Activated CD4-positive, alpha-beta T cell treated with anti-CD3 and anti-CD28 coated beads, Interleukin-2, amount 50 U/mL, for 1 hour (primary cell): ENCODE data around the gene RETREG2.

ENCODE experiments used
- DNase-seq: peaks from one replicate; pipeline ENCODE4 v3.0.0-alpha.2; 2020

RETREG2 gene, protein sequence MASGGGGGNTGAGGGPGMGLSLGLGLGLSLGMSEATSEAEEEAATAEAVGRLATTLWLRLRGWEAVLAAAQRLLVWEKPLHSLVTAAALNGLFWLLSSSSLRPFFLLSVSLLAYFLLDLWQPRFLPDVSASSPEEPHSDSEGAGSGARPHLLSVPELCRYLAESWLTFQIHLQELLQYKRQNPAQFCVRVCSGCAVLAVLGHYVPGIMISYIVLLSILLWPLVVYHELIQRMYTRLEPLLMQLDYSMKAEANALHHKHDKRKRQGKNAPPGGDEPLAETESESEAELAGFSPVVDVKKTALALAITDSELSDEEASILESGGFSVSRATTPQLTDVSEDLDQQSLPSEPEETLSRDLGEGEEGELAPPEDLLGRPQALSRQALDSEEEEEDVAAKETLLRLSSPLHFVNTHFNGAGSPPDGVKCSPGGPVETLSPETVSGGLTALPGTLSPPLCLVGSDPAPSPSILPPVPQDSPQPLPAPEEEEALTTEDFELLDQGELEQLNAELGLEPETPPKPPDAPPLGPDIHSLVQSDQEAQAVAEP

DNA sequence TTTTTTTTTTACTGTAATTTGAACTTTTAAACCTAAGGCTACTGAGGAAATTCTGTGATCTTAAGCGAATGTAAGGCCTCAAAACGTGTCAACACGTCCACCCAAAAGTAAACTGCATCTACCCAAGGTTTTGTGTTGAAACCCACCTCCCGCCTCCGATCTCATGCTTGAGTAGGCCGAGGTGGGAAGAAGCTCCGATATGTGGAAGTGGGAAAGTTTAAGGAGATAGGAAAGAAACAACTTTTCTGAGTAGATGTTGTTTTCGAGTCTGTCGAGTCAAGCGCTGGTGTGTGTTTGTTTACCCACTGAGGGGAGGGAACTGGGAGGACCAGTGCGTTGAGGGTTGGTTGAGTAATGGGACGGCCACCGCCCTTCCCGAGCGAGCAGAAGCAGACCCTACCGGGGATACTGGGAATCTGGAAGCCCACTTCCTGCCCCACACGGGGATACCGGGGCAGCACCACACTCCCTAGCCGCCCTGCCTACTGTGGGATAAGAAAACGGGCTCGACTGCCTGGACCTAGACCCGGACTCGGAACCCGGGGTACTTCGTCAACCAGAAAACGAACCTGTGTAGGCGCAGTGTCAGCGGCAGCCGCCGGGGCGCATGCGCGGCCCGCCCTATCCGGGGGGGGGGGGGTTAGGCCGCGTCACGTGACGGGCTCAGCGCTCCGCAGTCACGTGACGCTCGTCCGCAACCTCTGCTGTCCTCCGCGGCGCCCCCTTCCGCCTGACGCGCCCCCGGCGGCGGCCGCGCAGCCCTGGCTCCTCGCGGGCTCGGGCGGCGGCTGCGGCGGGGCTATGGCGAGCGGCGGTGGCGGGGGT is at the start of gene RETREG2:
Gene RETREG2 (plus strand): TSS at position 724 of the 825 bp plus-strand sequence. CDS start 78 bp downstream, at position 802.
- peak; percentile 72 for DNase-seq

DNA sequence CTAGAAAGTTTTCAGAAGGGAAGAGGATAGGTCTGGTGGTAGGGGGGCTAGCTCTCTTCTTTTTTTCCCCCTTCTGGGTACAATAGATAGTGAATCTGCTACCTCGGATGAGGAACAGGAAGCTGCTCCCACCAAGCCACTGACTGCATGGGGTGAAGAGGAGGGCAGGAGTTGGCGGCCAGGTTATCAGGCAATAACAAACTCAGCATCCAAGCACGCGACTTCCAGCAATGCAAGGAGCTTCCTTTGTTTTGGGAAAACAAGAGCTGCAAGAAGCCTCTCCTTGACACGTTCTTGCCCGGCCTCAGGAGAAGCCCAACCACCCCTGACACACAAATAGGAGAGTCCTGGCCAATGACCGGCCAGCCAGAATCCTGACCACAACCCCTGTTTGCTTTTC is 49.7 kb upstream of the RETREG2 start:
- DNase-seq = no peak

DNA sequence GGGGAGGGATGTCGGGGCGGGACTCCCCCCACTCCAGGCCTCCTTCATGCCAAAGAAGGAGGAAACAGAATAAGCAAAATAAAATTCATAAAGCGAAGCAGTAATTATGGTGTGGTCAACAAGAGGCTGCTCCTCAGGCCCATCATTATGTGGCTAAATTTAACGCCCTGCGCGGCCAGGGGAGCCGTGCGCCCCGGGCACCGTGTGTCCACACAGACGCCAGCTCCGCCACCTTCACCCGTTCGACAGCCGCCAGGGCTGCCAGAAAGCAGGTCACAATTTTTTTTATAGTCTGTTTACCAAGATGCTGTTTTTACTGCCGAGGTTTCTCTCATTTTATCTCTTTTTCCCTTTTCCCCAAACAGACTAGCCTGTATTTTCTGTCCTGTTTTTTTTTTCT is 48.5 kb upstream of the RETREG2 start:
- no peak for DNase-seq

DNA sequence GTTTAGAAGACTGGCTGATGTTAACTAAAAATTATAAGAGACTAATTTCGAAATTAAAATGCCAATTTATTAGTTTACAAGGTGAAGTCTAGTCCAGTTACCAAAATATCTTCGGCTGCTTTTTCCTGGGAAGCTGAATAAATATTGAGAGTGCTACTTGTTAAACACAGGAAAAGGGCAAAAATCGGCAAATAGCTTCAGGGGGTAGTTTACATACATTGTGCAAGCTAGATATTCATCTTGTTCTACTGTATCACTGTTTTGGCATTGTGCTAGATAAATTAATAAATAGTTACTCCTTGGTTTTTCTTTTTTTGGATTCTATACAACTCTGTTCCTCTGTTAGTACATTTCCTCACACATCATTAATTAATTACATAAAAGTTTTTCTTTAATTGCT is 46.7 kb upstream of the RETREG2 start:
- no peak for DNase-seq

DNA sequence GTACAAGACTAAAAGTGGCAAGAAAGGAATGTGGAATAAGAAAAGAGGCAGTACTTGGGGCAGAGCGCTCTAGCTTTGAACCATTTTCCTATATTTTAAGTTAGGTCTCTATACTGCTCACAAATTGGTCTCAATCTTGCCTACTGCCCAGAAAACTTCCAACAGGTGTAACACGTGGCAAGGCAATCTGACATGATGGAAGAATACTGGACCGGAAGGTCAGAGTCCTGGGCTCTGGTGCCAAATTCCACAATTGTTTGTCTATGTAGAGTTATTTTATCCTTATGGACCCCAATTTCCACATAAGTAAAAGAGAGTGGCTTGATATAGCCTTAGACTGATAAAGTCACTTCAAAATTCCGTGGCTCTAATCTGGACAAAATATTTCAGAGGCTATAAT is 46.3 kb upstream of the RETREG2 start:
- no peak for DNase-seq

DNA sequence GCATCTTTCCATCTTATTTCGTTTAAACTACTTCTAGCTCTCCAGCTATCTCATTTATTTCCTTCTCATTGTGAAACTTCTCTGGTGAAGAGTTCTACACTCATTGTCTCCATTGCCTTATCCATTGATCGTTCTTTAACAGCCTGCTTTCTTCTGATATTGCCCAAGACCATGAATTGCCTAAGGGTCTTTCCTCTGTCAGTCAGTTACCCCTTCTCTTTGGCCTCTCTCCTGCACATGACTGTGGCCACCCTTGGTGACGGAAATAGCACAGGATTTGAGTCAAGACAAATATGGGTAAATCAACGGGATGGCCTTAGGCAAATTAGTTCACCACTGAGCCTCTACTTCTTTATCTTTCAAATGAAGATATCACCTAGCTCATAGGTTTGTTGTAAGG is 44.1 kb upstream of the RETREG2 start:
- no peak for DNase-seq

DNA sequence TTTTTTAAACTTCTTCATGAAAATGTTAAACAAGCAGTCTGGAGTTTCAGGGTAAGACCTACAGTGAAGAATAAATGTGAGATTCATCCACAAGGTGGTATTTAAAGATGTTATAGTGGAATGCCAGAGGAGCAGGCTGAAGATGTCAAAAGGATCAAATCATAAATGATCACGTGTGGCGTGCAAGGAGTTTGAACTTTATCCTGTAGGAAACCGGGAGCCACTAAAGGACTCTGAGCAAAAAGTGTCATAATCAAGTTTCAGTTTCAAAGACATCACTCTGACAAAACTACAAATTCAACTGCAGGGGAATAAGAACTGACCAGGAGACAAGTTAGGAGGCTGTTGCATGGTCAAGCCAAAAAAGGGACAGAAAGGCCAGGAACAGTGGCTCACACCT is 37.4 kb upstream of the RETREG2 start:
- no peak for DNase-seq

DNA sequence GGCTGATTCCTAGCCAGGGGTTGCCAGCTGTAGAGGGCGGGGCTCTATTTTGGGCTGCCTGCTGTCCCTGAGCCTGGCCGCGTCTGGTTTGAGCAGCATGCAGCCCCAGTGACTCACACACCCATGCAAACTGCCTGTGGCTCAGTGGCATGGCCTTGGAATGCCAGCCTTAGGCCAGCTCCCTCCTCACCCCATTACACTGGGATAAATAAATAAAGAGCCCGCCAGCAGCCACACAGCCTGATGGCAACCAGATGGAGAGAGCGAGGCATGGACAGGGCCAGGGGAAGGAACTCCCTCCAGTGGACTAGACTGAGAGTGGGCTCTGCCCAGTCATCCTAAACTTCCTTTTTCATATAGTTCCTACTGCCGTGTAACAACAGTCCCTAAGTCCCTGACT is 35.7 kb upstream of the RETREG2 start:
- no peak for DNase-seq

DNA sequence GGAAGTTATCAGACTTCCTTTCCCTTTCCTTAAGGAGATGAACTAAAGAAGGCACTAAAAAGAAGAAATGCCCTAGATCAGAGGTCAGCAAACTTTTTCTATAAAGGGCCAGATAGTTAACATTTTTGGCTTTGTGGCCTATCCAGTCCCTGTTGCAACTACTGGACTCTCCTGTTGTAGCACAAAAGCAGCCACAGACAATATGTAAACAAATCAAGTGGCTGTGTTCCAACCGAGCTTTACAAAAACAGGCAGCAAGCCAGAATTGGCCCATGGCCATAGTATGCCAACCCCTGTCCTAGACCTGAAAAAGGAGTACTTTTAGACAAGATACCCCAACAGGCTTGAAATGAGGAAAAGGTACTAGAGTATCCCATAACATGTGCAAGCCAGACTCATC is 28.4 kb upstream of the RETREG2 start:
- DNase-seq = no peak

DNA sequence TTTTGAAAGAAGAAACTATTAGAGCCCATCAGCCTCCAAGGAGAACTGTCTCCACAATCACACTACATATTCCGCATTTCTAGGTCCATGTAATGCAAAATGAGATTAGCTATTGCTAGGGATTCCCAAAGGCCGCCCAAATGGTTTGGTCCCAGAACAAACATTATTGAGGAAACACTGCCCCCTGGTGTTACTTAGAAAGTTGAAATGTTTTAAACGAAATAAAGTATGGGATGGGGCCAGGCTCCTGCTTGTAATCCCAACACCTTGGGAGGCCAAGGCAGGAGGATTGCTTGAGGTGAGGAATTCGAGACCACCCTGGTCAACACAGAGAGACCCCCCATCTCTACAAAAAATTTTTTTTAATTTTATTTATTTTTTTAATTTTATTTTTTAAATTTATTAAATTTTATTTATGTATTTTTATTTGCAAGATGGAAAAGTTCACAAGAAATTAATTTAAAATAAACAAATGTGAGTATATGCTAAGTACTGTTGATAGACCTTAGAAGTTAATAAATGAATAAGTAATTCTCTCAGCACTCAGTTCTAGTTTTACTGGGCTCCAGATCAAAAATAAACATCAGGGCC is 22.9 kb upstream of the RETREG2 start:
- DNase-seq = peak; percentile 13

DNA sequence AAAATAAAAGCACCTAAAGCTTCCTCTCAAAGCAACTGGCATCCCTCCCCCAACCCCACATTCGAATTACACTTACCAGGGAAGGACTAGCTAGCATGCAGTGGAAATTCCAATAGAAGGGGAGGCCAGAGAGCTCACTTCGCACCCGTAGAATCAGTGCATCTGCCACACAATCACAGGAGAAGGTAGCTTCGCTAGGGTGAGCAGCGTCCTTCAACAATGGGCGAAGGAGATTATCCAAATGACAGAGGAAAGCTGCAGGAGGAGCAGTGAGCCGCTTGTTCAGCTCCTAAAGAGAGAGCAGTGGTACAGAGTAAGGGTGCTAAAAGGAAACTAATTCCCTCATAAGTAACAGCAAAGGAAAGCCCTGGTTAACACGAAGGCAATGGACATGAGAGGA is 20.7 kb upstream of the RETREG2 start:
- DNase-seq = no peak

DNA sequence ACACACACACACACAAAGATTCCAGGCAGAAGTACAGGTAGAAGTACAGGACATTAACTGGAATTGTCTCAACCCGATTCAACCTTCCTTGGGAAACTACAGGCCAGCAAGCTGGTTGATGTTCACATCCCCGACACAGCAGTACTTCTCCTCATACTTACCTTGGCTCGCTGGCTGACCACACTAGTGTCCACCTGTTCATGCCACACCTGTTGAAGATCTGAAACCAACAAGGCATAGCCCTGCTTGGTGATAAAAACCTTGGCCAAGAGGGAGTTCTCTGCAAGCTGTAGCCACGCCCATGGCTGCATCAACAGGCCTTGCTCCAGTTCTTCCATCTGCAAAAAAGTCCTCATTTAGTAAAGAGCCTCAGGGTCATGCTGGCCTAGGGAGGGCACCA is 20.1 kb upstream of the RETREG2 start:
- DNase-seq = no peak

DNA sequence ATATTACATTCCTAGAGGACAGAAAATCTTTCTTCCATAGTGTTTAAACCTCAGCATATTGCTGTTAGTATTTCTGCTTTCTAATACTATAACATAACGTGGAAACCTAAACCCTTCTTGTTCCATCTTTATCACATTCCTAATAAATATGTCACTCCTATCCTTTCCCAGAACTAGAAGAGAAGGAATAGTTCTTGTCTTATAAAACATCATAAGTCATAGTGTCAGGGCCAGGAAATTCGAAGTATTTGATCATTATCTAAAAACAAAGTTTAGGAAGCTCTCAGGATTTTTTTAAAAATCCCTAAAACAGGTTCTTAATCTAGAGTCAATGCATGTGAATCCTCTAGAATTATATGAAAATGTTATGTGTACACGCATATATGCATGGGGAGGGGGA is 19.5 kb upstream of the RETREG2 start:
- DNase-seq = no peak

DNA sequence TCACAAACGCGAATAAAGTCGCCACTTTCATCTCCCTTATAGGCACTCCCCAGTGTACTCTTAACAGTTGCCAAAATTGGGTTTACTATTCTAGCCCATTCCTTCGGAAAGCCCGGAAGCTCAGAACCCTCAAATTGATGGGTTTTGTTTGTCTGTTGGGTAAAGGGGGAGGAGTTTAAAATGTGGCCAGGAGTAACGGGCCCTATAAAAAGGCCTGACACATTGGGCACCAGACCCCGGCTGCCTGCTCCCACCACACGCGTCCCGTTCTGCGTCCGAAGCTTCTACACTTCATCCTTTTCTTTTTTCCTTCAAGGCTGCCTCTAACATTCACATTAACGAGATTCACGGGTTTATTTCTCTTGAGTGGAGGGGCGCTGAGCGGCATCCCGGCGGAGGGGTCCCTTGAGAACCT is 18.3 kb upstream of the RETREG2 start:
- DNase-seq = no peak

DNA sequence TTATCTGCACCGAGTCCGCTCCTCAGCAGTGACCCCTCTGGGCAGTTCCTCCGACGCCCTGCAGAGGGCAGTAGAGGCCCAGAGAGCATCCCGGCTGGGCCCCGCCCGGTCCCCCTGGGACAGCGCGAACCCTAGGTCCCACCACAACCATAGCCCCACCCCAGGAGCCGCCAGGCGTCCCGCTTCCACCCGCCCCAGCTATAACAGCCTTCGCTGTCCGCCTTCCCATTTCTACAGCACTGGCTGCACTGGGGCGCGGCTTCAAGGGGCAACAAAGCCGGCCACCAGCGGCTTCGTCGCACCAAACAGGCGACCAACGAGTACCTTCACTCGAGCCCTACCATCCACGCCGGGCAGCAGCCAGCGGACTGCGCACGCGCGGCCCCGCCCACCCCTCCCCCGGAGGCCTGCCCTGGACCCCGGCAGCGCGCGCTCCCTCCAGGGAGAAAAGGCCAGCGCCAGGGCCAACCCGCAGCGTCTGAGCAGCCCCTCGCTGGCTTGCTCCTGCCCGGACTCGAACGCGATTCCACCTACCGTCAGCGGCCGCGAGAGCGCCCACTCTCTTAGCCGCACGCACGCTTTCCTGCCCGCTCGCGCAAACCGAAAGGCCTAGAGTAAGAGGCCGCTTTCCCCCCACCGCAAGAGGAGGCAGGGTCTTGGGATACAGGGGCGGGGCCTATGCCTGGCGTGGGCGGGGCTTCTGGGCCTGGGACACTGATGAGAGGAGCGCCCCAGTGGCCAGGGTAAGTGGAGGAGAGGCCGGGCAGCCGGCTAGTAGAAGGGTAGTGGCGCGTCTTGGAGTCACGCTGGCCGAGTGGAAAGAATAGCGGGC is 17.7 kb upstream of the RETREG2 start, which contains the start of gene NHEJ1:
Gene NHEJ1 (minus strand): TSS at position 630 of the 832 bp plus-strand sequence. CDS start 2,453 bp downstream, outside the sequence.
- DNase-seq = peak; percentile 88

DNA sequence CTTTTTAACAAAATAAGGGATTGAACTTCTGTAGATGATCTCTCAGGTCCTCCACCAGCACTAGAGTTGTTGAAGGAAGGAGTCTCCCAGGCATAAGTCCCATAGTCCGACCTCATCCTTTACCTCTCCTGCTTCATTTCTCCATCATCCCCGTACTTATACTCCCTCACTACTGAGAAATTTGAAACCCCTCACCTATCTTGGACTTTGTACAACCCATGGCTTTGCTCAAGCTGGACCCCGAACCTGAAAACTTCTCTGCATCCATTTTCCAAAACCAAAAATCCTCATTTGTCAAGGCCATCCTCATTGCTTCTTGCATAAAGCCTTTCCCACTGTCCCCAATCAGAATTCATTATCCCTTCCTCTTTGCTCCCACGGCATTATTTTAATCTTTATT is 17.0 kb upstream of the RETREG2 start:
- no peak for DNase-seq

DNA sequence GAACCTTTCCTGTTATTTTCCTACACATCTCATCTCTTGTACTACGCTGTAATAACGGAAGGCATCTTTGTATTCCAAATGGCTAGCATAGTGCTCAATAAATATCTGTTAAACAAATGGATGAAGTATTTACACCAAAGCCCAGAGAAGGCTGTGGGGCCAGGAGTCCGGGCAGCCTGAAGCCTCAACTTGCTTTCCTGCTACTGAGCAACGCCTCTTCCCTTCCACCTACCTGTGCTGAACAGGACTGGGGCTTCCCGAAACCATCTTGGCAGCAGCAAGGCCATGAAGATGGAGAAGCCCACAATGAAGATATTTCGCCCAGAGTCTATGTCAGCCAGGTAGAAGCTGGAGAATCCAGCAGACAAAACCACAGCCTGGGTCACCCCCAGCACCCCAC is 14.9 kb upstream of the RETREG2 start:
- DNase-seq = no peak

DNA sequence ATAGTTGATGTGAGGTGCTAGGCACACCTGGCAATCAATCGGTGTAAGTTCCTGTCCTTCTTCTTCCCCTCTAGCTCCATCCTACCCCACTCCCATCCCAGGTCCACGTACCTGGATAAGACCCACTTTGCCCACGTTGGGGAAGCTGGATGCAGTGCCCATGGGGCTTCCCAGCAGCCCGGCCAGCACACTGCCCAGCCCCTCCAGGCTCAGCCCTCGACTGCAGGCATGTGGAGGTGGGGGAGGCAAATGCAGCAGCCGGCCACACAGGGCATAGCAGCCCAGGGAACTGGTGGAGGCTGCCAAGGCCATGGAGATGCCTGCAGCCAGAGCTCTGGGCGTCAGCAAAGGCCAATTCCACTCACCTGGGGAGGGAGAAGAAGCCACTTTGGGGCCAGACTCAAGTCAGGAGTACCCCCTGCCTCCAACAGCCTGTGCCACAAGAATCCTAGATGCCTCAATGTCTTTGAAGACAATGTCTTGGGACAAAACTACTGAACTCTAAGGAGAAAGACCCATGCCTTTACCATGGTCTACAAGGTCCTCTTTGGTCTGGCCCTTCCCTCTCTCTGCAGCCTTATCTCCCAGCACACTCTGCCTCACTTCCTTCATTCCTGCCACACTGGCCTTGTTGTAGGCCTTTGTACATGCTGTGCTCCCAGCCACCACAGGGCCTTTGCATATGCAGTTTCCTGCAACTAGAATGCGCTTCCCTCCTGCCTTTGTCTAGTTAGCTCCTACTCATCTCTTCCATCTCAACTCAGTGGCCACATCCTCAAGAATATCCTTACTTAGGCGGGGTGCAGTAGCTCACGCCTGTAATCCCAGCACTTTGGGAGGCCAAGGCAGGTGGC is 12.8 kb upstream of the RETREG2 start:
- no peak for DNase-seq

DNA sequence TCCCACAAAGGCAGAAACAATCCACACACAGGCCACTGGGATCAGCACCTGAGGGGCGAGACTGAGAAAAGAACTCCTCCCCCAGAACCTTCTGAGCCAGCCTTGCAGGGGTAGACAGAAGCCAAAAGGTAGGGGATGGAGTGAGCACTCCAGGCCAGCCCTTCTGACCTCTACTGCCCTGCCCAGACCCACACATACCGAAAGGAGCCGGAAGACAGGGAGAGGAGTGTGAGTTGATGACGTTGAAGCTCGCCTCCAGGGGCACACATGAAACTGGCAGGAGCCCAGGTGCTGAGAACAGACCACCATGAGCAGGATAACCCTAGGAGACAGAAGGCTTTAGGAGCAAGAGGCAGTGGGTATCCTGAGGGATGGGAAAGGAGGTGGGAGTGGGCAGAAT is 10.1 kb upstream of the RETREG2 start:
- DNase-seq = no peak

DNA sequence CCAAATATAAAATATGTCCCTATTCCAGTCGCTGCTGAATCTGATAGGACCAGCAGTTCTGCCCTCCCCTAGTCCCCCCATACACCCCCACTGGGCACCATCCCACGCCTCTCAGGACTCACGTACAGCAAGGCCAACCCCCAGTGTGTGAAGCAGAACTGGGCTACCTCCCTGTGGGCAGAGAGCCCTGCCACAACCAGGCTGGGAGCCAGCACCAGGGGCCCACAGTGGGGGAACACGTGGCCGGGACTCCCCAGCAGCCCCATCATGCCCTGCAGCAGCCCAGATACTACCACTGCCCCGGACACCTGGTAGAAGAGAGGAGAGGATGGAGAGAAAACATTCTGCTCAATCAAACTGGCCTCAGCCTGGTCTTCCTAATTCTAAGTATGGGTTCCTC is 9.5 kb upstream of the RETREG2 start:
- no peak for DNase-seq

DNA sequence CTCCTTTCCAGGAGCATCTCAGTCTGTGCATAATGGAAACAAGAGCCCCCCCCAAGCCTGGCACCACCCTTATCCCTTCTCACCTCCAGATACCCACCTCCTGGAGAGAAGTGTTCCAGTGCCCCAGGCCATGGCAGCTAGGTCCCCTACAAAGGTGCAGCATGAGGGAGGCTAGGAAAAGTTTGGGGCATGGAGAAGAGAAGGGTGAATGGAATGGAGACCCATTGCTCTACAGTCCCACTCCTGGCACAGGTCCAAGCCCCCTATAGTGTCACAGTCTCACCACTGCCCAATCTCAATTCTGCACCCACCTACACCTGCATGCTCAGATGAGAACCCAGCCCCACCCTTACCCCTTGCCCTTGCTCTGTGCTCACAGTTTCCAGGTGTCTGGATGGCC is 9.1 kb upstream of the RETREG2 start:
- DNase-seq = no peak
